ENCODE results near the gene NMNAT1.
"Not testable (repeated sequence)": the region's sequence is repeated elsewhere in the genome, so short reads cannot be mapped to it uniquely, and the experiment has no call there.

NMNAT1 gene

DNA sequence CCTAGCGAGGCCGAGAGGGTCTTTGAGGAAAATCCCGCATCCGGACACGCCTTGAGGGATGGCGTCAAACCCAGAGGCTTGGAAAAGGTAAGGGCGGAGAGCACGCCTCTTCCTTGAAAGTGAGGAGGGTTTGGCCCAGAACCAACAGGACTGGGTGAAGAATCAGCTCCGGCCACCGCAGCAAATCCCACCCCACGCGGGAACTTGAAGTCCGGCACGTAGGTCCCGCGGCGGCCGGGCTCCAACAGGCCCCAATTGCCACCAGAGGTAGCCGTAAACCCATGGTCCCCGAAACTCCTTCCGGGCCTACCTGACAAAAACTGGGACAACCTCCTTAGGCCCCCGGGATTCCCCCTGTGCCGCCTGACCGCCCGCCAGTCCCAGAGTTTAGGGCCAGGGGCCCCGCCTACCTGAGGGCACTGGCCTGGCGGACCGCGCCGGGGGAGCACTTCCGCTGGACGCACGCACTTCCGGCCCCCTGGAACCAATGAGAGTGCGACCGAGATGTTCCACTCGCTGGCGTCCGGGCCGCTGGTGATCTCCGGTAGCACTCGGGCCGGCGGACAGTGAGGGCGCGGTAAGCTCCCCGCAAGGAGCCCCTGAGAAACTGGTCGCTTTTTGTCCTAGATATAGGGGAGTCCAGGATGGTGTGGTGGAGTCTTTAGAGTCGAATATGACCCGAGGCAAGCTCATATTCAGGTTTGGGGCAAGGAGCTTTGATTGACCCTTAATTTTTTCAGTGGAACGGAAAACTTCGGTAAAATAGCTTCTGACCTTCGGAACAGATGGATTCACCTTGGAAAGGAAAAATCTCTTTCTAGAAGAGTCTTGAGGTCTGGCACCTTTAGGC is at the start of gene NMNAT1, which contains the start of gene LZIC:
TSS of gene NMNAT1 (plus strand) at position 537 of the 850 bp plus-strand sequence. CDS start 28,599 bp downstream, outside the sequence.
TSS of gene LZIC (minus strand) at position 453 of the 850 bp plus-strand sequence. CDS start 6,772 bp downstream, outside the sequence.
- DNase-seq = peak; percentile 82 to 87

DNA sequence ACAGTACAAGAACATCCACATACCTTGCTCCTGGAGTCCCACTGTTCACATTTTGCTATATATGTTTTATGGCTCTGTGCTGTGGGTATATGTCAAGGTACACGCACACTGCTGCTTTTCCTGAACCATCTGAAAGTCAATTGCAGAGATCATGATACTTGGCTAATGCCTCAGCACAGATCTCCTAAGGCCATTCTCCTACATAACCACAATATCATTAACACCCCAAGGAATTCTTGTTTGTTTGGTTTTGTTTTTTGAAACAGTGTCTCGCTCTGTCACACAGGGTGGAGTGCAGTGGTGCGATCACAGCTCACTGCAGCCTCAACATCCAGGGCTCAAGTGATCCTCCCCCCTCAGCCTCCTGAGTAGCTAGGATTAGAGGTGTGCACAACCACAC is 49.2 kb upstream of the NMNAT1 start:
- no peak for DNase-seq

DNA sequence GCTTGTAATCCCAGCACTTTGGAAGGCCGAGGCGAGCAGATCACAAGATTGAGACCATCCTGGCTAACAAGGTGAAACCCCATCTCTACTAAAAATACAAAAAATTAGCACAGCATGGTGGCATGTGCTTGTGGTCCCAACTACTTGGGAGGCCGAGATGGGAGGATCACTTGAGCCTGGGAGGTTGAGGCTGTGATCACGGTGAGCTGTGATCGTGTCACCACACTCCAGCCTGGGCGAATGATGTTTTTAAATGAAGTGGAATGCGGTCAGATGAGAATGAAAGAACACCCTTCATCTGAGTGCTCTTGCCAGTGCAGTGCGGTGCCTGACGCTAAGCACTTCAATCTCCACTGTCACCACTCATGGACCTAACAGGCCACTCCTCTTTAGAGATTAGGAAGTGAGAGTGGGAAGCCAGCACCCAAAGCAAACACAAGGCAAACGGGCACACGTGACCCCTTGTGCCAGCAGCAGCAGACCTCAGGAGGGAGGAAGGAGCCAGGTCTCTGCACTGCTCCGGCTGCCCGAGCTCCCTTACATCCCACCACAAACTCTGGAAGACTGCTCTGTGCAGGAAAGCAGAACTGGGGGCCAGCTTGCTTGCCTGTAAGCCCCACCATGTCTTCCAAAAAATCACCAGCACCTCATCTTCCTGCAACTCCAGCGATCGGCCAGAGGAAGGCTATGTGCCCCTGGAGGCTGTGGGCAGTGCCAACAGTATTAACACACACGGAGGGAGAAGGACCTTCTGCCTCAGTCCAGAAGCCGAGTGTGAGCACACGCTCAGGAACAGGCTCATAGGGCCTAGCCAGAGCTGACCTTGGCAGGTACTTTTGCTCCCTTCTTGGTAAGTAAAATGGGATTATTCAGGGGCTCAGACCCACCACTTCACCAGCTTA is 42.9 kb upstream of the NMNAT1 start:
- no peak for DNase-seq

DNA sequence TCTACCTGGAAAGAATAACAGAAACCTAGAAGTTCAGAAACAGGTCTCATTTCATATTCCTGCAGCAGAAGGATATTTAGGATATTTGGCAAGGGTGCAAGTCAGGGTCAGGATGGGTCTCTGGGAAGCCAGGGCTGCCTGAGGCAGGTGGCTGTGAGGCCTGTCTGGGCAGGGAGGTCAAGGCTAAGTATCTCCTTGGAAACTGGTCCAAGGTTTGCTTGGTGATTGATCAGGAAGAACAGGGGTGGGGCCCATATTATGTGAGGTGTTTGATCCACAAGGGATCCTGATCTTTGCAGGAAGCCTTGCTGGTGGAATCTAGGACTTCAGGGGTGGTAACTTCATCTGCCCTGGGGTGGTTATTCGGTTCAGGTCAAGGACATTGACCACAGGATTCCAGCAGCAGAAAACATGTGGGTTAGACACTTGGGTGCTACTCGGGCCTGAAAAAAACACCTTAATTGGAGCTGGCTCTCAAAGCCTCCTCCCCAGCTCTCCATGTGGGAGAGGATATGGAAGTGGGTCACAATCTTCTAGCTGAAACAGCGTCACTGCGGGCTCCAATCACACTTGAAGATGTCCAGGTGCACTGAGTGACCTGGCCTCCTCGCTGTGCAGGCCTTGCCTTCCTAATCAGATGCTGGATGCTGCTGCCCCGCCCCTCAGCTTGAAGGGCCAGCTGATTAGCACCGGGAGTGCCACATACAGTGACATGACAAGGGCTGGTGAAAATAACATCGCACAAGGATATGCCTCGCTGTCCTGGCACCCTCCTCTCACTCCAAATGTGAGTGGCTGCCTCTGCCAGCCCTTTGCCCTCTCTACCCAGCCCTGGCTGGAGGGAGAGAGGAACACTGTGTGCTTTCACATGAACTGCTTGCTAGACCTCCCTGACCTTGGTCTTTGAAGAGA is 41.9 kb upstream of the NMNAT1 start:
- no peak for DNase-seq

DNA sequence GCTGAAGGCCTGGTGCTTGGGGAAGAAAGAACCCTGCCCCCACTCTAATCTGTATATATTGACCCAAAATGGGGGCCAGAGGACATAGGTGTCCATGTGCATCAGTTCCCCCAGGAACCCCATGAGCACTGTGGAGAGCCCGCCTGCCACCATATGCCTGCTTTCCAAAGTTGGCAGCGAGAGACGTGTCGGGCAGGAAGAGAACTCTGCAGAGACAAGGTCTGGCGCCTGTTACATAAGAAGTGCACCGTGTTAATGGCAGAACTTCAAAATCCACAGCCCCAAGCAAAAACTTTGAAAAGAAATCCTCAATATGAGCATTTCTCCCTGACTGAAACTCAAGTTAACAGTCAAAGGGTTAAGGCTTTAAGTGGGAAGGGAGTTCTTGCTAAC is 41.2 kb upstream of the NMNAT1 start:
- no peak for DNase-seq

DNA sequence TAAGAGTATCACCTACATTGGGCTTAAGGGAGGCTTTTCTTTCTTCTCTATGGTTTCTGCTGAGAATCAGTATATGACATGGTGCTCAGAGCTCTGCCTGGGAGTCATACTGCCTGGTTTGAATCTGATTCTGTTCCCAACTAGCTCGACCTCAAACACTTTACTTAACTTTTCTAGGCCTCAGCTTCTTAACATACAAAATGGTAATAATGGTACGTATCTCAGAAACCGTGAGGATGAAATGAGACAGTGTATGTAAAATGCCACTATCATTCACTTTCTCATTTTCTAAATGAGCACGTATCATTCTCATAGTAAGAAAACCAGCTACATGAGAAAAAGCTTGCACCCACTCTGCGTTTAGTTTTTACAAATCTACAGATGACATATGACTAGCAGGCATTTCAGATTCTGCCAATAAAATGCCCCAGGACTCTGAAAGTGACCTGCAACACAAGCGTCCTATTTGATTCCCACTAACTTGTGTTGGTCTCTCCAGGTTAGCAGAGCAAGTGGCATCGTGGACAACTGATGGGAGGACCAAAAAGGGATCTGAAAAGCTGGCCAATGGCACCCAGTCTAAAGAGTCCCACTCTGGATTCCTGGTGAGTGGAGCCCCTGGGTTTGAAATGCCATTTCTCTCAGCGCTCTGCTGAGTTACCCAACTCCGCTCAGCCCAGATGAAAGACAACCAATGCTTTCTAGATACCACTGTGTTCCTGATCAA is 39.3 kb upstream of the NMNAT1 start:
- DNase-seq = no peak

DNA sequence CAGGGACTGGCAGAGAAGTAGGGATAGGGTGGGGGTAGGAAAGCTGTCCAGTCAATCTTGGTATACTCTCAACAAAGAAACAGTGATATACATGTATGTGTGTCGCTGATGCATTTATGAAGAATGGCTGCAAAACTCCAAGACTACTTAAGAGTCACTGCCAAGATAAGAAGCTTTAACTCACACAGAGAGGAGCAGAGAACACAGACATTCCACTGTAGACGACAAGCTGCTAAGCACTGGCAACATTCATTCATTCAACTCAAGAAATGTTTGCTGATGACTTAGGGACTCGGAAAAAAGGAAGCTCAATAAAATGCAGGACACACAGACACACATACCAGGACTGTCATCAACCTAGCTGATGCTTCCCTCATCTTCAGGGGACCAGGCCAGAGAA is 38.7 kb upstream of the NMNAT1 start:
- no peak for DNase-seq

DNA sequence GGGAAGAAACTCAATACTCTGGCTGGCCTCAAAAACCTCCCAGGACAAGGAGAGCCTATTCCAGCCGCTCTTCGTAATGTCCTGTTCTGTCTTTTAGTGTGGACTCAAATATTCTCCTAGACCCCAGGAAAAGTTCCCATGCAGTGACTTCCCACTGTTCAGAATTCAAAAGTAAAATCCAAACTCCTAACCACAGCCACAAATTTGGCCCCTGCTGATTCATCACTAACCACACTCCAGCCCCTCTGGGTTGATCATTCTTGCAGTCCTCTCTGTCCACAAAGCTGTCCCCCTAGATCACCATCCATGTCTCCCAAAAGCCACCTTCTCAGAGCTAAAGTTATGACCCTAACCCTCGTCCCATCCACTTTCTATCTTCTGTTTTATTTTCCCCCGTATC is 38.3 kb upstream of the NMNAT1 start:
- DNase-seq = no peak

DNA sequence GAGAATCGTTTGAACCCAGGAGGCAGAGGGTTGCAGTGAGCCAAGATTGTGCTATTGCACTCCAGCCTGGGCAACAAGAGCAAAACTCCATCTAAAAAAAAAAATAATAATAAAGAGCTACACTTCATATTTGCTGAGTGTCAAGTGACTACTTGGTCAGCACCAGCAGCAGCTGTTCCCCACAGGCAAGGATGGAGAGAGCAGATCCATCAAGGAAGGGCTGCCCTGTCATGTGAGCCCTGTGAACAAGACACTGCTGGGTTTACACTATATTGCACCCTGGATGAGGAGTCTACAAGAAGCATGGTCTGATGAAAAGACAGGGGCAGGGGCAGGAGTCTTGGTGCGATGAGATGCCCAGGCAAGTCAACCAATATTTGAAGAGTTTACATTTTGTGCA is 36.8 kb upstream of the NMNAT1 start:
- no peak for DNase-seq

DNA sequence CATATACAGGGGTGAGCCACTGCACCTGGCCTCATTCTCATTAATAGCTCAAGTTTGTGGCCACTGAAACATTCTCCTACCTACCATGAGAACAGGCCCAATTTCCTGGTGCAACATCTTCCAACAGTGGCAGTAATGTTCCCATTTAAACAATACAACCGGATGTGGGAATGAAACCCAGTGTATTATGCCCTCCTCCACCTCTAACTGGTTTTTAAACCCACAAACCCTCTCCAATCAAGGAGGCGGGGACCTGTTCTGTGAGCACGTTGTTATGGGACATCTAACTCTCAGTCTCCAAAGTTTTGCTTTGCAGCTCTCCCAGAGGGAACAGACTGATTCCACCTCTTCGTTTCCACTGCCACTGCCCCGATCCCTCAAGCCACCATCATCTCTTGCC is 35.8 kb upstream of the NMNAT1 start:
- no peak for DNase-seq

DNA sequence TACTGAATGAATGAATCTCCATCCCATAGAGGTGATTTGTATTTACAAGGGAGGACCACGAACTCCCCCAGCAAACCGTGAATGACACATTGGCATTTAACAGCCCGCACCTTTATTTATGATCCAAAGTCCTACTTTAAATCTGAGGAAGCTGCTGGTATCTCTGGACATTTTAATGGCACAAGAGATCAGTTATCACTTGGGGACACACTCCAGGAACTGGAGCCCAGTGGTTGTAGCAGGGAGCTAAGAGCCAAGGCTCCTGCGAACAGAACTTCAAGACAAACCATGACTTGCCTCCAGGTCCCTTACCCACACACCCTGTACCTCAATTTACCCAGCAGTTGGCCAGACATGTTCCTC is 34.4 kb upstream of the NMNAT1 start:
- no peak for DNase-seq

DNA sequence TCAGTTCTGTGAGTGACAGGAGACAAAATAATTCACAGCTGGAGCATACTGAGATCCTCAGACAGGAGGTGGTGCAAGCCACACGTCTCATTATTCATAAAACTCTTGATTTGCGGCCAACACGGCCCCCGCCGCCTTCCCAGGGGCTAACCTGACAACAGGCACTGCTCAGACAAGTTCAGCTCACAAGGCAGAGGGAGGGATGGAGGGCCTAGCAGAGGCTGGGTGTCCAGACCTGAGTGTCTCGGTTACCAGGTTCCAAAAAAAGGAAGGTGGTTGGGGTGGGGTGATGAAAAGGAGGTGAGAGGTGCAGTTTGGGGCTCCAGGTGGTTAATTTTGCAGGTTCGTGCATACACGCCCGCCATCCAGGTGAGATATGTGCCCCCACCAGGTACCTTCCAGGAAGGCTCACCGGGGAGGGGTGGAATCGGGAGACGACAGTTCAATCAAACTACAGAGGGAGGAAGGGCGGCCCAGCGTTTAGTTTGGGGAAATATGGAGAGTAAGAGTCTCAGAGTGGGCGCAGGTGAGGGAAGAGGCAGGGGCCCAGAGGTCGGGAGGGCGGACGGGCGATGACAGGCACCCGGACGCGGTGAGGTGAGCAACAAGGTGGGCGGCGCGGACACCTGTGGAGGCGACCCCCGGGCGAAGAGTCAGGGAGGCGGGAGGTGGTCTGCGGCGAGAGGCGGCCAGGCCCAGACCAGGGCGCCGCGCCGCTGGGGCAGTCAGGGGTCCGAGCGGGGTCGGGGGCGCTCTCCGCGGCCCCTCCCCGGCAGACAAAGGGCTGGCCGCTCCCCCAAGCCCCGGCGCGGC is 33.8 kb upstream of the NMNAT1 start:
- DNase-seq = peak; percentile 12 to 20

DNA sequence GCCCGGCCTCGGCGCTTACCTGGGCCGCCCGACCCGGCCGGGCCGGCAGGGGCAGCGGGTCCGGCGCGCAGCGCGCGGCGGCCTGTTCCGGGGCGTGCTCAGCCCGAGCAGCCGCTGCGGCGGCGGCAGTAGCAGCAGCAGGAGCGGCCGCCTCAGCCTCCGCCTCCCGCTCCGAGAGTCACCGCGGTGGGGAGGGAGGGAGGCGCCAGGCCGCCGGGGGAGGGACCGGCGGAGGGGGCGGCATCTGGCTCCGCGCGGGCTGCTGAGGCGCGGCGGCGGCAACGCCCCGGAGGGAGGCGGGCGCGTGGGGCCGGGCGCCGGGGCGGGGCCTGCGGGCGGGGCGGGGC is 33.2 kb upstream of the NMNAT1 start, which contains the start of gene CTNNBIP1:
TSS of gene CTNNBIP1 (minus strand) at position 194 of the 347 bp plus-strand sequence. CDS start 38,205 bp downstream, outside the sequence.
- DNase-seq = no peak

DNA sequence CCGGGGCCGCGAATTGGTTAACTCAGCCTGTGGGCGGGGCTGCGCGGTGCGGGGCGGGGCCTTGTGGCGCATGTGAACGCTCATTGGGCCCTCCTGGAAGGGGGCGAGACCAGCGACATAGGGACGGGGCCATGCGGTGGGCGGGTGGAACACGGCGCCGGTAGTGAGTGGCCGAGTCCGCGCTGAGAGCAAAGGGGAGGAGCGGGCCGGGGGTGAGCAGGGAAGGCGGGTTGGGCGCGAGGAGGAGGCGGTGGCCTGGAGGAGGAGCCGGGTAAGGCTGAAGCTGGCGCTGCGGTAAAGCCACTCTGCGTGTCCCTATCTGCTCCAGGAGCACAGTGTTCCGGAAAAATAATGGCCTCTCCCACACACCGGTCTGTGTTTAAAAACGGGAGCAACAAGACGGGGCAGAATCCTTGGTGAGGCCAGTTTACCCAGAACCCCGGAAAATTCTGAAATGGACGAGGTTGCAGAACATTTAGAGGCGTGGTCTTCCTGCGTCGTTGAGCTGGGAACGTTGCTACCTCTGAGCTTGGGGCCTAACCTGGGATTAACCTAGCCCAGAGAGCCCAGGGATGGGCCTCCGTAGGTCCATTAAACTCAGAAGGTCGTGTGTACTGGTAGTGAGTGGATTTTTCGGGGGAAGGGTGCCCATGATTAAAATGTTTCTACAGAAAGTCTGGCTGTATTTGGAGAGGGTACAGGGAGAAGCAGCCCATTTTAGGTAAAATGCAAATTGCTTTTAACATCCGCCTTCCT is 32.7 kb upstream of the NMNAT1 start:
- DNase-seq = peak; percentile 100

DNA sequence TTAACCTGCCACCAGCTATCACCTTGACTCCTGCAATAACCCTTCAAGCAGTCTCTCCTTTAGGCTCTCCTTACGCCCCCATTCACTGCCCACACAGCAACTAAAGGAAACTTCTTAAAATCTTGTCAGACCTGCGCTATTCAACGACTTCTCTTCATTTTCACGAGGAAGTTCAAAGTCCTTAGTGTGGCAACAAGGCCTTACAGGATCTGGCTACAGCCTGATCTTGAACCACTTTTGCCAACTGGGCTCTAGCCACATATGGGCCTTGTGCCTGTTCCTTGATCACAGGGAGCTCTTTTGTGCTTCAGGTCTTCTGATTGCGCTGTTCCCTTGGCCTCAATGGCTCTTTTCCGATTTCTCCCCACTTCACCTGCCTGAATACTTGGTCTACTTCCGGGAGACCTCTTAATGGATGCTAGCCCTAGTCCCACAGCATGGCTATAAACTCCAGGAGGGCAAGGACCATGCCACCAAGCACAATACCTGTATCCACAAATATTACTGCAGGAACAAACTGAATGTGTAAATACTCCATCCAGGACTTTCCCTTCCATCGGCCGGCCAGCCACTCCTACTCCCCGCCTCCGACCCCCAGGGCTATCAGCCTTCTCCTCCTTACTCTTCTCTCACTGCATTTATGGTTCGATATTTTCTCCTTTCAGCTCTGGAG is 30.9 kb upstream of the NMNAT1 start:
- DNase-seq = no peak

DNA sequence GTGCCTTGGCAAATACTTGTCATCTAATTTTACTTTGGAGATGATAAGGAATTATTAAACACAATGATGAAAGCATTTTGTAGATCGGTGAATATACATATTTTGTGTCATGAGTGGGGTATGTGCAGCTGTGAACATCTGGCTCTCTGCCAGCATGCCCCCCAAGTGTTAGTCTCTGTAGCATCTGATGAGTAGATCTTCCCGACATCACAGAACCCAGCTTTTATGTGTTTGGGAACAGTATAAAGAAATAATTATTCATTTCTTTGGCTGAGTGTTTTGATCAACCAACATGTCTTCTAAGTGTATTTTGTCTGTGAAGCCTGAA is 28.7 kb upstream of the NMNAT1 start:
- no peak for DNase-seq

DNA sequence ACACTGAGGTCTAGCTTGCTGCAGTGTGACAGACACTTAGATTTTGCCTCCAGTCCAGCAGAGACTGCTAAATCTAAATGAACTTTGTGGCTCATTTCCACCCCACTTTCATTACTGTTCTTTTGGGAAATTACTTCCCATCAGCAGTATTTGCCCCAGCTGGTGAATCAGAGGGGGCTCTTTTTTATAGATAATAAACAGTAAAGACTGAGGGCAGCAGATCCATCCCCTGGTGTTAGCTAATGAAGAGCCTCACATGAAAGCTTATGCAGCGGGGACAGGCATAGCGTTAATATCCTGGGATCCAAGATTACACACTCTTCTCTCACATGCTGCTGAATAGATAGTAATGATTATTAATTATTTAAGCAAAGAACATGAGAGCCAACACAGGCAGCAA is 26.8 kb upstream of the NMNAT1 start:
- DNase-seq = no peak

DNA sequence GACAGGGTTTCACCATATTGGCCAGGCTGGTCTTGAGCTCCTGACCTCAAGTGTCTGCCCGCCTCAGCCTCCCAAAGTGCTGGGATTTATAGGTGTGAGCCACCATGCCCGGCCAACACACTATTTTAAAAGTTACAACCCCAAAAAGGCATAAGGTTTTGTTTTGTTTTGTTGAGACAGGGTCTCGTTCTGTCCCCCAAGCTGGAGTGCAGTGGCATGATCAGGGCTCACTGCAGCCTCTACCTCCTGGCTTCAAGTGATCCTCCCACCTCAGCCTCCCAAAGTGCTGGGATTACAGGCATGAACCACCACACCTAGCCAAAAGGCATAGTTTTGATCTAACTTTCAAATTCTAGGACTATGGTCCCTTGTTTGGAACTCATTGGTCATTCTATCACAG is 25.8 kb upstream of the NMNAT1 start:
- DNase-seq = not testable (repeated sequence)

DNA sequence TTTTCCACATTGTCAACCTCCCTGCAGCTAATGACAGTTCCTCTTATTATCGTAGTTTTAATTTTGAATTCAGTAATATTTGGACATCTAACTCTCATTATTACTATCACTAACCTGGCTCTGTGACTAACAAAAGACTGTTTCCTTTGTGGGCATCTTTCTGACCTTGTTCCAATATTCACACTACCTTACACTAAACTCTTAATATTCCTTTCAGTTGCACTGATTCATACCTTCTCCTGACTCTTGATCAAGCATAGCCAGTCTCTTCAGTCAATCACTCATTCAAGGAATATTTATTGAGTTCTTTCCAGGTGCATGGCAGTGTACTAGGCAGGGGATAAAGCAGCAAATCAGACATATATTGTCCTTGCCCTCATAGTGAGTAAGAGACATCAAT is 25.4 kb upstream of the NMNAT1 start:
- no peak for DNase-seq

DNA sequence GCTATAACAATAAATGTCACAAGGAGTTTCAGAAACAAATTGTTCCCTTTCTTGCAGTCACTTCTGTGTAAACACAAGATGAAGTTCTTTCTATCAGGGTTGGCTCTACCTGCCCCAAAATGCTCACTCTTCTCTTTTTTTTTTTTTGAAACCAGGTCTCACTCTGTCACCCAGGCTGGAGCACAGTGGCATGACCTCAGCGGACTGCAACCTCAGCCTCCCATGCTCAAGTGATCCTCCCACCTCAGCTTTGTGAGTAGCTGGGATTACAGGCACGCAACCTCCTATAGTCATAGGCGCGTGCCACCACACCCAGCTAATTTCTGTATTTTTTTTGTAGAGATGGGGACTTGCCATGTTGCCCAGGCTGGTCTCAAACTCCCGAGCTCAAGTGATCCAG is 22.7 kb upstream of the NMNAT1 start:
- DNase-seq = no peak

All from stimulated activated CD4-positive, alpha-beta T cell treated with anti-CD3 and anti-CD28 coated beads, Interleukin-4, amount 100 ng/mL, for 4 hours (primary cell).